Measurements from ENCODE around the gene SPAG9. TPM values are rescaled to one million over a fixed set of nuclear protein-coding genes. Genes with fewer than 3 reads are reported as not detected.
A peak's percentile ranks its signal among the peaks of the same experiment; 100 is the strongest.
"Not testable (repeated sequence)": the region's sequence is repeated elsewhere in the genome, so short reads cannot be mapped to it uniquely, and the experiment has no call there.

Gene SPAG9
- total RNA-seq, 2 donors from 2014 or later = 77.0 to 85.8 TPM

- not testable (repeated sequence) for H3K36me3 Mint-ChIP-seq (ENCODE audit: low read depth); H3K4me3 Mint-ChIP-seq; H3K27me3 Mint-ChIP-seq; H3K9me3 ChIP-seq (ENCODE audit: control insufficient read depth, low read length, poor library complexity, severe bottlenecking); DNase-seq; H3K27ac Mint-ChIP-seq; ATAC-seq
- H3K4me1 Mint-ChIP-seq = peaks cover 33% of the 10 kb centered on the region
Observed at GRCh38 chr17:51122473-51123115, 1.9 kb upstream of the SPAG9 start.

GRCh38 chr17:51121620-51122472, 1.2 kb upstream of the SPAG9 start:
- H3K27me3 Mint-ChIP-seq = no peaks in the 10 kb centered on the region
- ATAC-seq (peak; percentile 9), DNase-seq (peak in 2 of 3 donors; percentile 54 to 69)
- peaks cover 36% of the 10 kb centered on the region for H3K4me1 Mint-ChIP-seq
- peak overlapping the region; percentile 97 for H3K27ac Mint-ChIP-seq
- H3K36me3 Mint-ChIP-seq (ENCODE audit: low read depth) = no peaks in the 10 kb centered on the region
- peak overlapping the region; percentile 97 for H3K4me3 Mint-ChIP-seq
- H3K9me3 ChIP-seq (ENCODE audit: control insufficient read depth, low read length, poor library complexity, severe bottlenecking) = no peaks in the 10 kb centered on the region

GRCh38 chr17:51120357-51120738, 320 bp downstream of the SPAG9 start:
- H3K4me3 Mint-ChIP-seq = peak overlapping the region; percentile 97
- H3K27me3 Mint-ChIP-seq = no peaks in the 10 kb centered on the region
- H3K4me1 Mint-ChIP-seq = peaks cover 42% of the 10 kb centered on the region
- DNase-seq (peak in 2 of 3 donors; percentile 35 to 36), ATAC-seq (peak; percentile 64)
- peak overlapping the region; percentile 97 for H3K27ac Mint-ChIP-seq
- H3K9me3 ChIP-seq (ENCODE audit: control insufficient read depth, low read length, poor library complexity, severe bottlenecking) = no peaks in the 10 kb centered on the region
- no peaks in the 10 kb centered on the region for H3K36me3 Mint-ChIP-seq (ENCODE audit: low read depth)

- H3K27ac Mint-ChIP-seq = peak overlapping the region; percentile 97
- ATAC-seq = peak; percentile 5
- H3K9me3 ChIP-seq (ENCODE audit: control insufficient read depth, low read length, poor library complexity, severe bottlenecking) = no peaks in the 10 kb centered on the region
- DNase-seq = peak in 2 of 3 donors; percentile 29 to 30
- no peaks in the 10 kb centered on the region for H3K36me3 Mint-ChIP-seq (ENCODE audit: low read depth)
- peak overlapping the region; percentile 97 for H3K4me3 Mint-ChIP-seq
- peaks cover 47% of the 10 kb centered on the region for H3K4me1 Mint-ChIP-seq
- H3K27me3 Mint-ChIP-seq = no peaks in the 10 kb centered on the region
Observed at GRCh38 chr17:51119415-51120356, 982 bp downstream of the SPAG9 start.

- ATAC-seq = no peak
- H3K4me1 Mint-ChIP-seq = peaks cover 47% of the 10 kb centered on the region
- no peaks in the 10 kb centered on the region for H3K9me3 ChIP-seq (ENCODE audit: control insufficient read depth, low read length, poor library complexity, severe bottlenecking)
- H3K27ac Mint-ChIP-seq = peak overlapping the region; percentile 97
- no peak for DNase-seq
- no peaks in the 10 kb centered on the region for H3K36me3 Mint-ChIP-seq (ENCODE audit: low read depth)
- H3K4me3 Mint-ChIP-seq = peak overlapping the region; percentile 97
- H3K27me3 Mint-ChIP-seq = no peaks in the 10 kb centered on the region
Observed at GRCh38 chr17:51118330-51119195, 2.1 kb downstream of the SPAG9 start.

- DNase-seq = no peak
- H3K4me3 Mint-ChIP-seq = no peak overlapping the region
- no peaks in the 10 kb centered on the region for H3K36me3 Mint-ChIP-seq (ENCODE audit: low read depth)
- no peaks in the 10 kb centered on the region for H3K27me3 Mint-ChIP-seq
- peaks cover 35% of the 10 kb centered on the region for H3K4me1 Mint-ChIP-seq
- no peak for ATAC-seq
- no peaks in the 10 kb centered on the region for H3K9me3 ChIP-seq (ENCODE audit: control insufficient read depth, low read length, poor library complexity, severe bottlenecking)
- H3K27ac Mint-ChIP-seq = no peak overlapping the region
Observed at GRCh38 chr17:51115179-51115578, 5.5 kb downstream of the SPAG9 start.

- not testable (repeated sequence) for H3K27me3 Mint-ChIP-seq; DNase-seq; ATAC-seq; H3K9me3 ChIP-seq (ENCODE audit: control insufficient read depth, low read length, poor library complexity, severe bottlenecking); H3K4me3 Mint-ChIP-seq; H3K36me3 Mint-ChIP-seq (ENCODE audit: low read depth); H3K27ac Mint-ChIP-seq
- peaks cover 17% of the 10 kb centered on the region for H3K4me1 Mint-ChIP-seq
Observed at GRCh38 chr17:51112303-51113222, 8.1 kb downstream of the SPAG9 start.

GRCh38 chr17:51107778-51108177, 12.9 kb downstream of the SPAG9 start:
- Mint-ChIP-seq H3K4me1 (peaks cover 13% of the 10 kb centered on the region), H3K27ac (no peak overlapping the region)
- no peak for DNase-seq

GRCh38 chr17:51103451-51103850, 17.2 kb downstream of the SPAG9 start:
- Mint-ChIP-seq H3K4me3 (no peak overlapping the region), H3K27me3 (no peaks in the 10 kb centered on the region), H3K36me3 (ENCODE audit: low read depth) (peaks cover 2% of the 10 kb centered on the region), H3K27ac (no peak overlapping the region), H3K4me1 (peaks cover 10% of the 10 kb centered on the region)
- DNase-seq (no peak), ATAC-seq (no peak)
- H3K9me3 ChIP-seq (ENCODE audit: control insufficient read depth, low read length, poor library complexity, severe bottlenecking) = no peaks in the 10 kb centered on the region

More at GRCh38 chr17:51107778-51108177, 12.9 kb downstream of the SPAG9 start:
- no peaks in the 10 kb centered on the region for H3K36me3 Mint-ChIP-seq (ENCODE audit: low read depth)
- no peak overlapping the region for H3K4me3 Mint-ChIP-seq
- no peaks in the 10 kb centered on the region for H3K9me3 ChIP-seq (ENCODE audit: control insufficient read depth, low read length, poor library complexity, severe bottlenecking)
- no peaks in the 10 kb centered on the region for H3K27me3 Mint-ChIP-seq
- no peak for ATAC-seq

- Mint-ChIP-seq H3K27ac (no peak overlapping the region), H3K4me3 (no peak overlapping the region), H3K27me3 (no peaks in the 10 kb centered on the region), H3K4me1 (peaks cover 11% of the 10 kb centered on the region), H3K36me3 (ENCODE audit: low read depth) (peaks cover 2% of the 10 kb centered on the region)
- ATAC-seq (no peak), DNase-seq (no peak)
- no peaks in the 10 kb centered on the region for H3K9me3 ChIP-seq (ENCODE audit: control insufficient read depth, low read length, poor library complexity, severe bottlenecking)
Observed at GRCh38 chr17:51103050-51103449, 17.6 kb downstream of the SPAG9 start.

GRCh38 chr17:51097708-51098446, 22.8 kb downstream of the SPAG9 start:
- Mint-ChIP-seq H3K4me1 (peaks cover 23% of the 10 kb centered on the region), H3K4me3 (no peak overlapping the region), H3K27me3 (no peaks in the 10 kb centered on the region), H3K36me3 (ENCODE audit: low read depth) (peaks cover 2% of the 10 kb centered on the region), H3K27ac (no peak overlapping the region)
- ATAC-seq (no peak), DNase-seq (no peak)
- H3K9me3 ChIP-seq (ENCODE audit: control insufficient read depth, low read length, poor library complexity, severe bottlenecking) = no peaks in the 10 kb centered on the region
